ENCODE data around the gene RBKS.

Gene RBKS

DNA sequence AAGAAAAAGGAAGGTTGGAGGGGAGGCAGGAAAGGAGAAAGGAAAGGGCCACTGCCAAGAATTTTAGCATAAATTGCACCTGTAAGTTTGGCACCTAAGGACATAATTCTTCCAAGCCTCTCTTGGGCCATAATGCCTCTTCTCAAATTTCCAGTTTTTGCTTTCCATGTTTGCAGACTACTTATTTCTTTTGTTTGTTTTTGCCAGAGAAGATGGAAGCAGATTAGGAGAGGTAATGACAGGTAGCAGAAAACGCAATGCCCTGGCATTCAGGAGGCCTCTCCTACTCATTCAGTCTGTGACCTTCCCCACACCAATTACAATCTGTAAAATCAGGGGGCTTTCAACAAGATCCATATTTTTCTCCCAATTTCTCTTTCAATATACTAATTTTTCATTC, 61.9 kb downstream of the RBKS start:
- no peak for DNase-seq

DNA sequence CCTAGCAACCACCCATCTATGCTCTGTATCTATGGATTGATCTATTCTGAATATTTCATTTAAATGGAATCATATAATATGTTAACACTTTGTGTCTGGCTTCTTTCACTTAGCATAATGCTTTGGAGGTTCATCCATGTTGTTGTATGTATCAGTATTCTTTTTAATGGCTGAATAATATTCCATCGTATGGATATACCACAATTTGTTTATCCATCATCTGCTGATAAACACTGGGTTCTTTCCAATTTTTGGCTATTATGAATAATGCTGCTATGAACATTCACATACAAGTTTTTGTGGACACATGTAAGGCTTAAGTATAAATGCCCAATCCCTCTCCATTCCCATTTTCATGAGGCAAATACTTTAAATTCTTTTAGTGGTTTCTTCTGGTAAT, 65.8 kb downstream of the RBKS start:
- DNase-seq = no peak

DNA sequence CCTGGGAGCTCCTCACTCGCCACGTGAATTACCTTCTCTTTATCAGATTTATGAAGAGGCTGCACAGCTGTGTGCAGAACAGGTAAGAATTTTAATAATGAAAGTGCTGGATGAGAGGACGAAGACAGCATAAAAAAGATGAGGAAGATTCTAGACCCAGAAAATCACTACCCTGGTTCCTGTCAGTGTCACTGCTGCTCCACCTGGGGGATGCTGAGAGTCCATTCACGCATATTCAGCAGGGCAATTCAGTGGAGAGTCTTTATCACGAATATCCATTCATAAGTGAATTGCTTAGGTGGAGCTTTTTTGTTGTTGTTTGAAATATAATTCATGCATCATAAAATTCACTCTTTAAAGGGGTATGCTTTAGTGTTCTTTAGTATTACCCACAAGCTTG, 66.6 kb downstream of the RBKS start:
- no peak for DNase-seq

DNA sequence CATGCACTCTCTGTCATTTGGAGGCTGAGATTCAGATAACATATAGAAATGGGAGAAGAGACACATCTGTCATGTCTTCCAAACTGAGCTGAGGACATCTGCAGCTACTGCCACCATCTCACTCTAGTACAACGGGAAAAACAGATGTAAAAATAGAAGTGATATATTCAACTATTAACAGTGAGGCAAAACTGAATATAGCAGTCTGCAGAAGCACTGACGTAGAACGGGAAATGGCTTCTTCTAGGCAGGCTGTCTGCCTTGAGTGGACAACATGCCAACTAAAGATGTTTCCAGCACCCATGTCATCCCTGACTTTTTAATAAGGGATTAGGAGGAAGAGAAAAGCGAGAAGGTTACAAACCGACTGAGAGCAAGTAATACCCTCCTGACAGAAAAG, 67.1 kb downstream of the RBKS start:
- DNase-seq = no peak

DNA sequence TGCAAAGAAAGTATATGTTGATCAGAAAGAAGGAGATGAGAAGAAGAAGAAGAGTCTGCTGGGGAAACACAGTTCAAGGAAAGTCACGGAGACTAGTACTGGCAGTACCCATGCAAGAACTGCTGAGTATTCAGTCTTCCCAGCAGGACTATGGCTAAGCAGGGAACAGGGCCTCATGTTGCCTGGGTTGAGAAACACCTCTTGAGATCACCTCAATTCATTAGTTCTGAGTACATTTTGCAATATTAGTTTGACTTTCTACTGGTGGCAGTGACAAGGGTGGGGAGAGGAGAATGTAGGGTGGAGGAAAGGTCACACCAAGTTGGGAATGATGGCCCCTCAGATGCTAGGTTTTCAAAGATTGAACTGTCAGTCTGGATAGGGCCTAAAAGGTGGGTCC, 68.1 kb downstream of the RBKS start:
- no peak for DNase-seq

DNA sequence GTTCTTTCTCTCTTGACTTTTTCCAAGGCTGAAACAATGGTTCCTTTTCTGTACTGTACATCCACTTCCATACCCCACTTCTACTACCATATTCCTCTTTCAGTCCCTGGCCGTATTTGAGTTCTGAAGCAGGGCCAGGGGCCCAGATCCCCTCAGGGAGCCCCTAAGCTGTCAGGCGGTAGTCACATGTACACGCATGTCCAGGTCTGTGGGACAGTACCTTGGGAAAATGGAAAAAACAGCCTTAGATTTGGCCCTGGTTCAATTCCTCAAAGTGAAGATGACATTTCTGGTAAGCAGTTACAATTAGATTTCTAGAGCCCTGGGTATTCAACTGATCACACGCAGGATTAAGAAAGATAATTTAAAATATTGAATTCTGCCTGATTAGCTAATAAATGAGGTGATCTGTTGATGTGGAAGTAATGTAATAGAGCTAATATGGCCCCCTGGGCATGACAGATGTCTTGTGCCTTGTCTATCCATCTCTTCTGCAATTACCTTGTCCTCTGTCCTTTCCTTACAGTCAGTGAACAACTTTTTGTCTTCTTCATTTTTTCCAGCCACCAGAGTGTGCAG, 74.2 kb downstream of the RBKS start:
- DNase-seq = no peak

DNA sequence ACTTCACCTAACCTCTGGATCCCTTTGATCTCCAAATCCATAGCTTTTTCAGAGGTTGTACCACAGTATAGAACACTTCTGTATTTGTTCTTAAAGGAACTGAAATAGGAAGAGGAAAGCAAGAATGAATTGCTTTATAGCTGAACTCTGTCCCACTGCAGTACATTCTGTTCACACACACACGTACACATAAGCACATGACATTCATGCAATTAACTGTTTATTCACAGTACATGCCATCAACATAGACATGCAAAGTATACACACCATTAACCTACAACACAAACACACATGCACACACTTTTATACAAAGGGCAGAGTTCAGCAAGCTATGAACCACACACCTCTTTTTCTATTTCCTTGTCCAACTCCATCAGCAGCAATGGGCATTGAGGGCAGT, 75.4 kb downstream of the RBKS start:
- no peak for DNase-seq

DNA sequence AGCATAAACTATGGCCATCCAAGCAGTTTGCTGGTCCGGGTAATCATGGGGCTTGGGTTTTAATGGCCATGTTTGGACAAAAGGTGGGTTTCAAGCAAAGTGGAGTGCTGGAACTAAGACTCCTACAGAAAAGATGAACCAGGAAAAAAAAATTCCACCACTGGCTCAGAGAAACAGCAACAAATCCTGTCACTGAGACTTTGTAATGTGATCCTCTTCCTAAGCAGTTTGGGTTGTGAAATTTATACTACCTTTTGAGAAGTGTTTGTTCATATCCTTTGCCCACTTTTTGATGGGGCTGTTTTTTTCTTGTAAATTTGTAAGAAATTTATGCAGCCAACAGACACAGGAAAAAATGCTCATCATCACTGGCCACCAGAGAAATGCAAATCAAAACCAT, 78.4 kb downstream of the RBKS start:
- DNase-seq = no peak

DNA sequence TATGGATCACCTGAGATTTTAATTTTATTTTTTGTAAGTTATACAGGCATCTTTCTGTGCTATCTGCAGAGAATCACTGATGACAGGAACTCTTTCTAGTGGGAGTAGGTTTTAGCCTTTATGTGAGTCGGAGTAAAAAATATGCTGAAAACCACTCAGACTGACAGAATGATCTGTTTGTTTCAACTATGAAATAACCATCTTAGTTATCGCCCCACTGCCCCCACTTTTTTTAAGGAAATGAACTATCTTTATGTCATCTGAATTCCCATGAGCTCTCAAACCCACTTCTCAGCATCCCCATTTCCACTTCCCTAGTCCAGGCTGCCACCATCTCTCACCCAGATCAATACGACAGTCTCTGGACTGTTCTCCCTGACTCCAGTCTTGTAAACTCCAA, 79.7 kb downstream of the RBKS start:
- DNase-seq = no peak

DNA sequence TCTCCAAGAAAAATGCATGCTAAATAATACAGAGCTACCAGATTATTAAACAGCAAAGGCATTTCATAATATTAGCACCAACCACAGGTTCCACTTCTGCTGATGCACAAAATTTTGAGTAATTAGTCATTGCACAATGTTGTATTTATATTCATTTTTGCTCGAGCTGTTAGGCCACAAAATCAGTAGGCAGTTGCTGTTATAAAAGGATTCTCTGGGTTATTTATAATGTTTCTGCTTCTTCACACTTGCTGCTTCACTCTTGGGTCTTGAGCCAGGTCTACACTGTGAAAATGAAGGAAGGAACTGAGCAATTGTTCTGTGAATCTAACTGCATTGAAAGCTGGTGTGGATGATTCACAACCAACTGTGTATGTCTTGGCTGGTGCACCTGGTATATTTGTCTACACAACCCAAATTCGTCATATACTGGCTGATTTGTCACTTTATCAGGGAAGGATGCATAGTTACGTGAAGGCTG, 80.4 kb downstream of the RBKS start:
- no peak for DNase-seq

DNA sequence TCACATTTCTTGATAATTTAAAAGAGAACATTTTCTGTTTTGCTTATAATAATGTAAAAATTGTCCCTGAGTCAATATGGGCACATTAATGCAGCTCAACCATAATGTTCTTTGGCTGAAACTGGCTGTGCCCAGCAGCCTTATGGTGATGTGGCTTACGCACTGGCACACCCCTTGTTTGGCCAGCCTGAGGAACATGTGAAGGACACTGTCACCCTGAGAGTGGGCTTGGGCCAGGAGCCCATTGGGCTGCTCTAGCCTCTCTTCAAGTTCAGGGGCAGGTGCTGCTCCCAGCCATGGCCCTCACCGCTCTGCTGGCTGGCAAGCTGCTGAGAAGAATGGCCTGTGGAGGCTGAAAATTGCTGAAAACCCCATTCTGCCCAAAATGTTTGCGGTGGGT, 81.2 kb downstream of the RBKS start:
- no peak for DNase-seq

DNA sequence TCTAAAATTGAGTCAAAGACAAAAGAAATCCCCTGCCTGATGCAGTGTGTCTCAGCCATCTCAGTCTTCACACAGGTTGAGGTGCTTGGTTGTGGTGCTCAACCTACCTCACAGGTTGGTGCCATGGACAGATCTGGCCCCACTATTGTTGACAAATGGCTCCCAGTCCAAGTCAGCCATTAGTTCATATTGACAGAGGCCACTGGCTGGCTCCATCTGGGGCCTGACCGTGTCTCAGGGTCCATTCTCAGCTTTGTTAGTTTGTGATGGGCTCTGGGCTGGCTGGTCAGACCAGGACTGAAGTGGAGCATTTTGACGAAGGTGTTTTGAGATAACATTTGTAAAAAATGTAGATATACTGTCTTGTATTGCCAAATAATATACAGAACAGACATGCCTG, 81.8 kb downstream of the RBKS start:
- DNase-seq = no peak

DNA sequence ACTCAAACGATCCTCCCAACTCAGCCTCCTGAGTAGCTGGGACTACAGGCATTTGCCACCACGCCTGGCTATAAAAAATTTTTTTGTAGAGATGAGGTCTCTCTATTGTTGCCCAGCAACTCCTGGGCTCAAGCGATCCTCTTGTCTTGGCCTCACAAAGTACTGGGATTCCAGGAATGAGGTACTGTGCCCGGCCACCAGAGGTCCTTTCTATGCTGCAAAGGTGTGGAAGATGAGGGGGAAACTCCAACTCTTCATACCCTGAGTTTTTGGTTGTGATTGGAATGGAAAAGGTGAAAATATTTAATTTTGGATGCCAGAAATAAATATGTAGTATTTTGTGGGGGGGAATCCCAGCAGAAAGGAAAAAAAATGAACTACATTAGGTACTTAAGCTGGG, 82.7 kb downstream of the RBKS start:
- DNase-seq = no peak

DNA sequence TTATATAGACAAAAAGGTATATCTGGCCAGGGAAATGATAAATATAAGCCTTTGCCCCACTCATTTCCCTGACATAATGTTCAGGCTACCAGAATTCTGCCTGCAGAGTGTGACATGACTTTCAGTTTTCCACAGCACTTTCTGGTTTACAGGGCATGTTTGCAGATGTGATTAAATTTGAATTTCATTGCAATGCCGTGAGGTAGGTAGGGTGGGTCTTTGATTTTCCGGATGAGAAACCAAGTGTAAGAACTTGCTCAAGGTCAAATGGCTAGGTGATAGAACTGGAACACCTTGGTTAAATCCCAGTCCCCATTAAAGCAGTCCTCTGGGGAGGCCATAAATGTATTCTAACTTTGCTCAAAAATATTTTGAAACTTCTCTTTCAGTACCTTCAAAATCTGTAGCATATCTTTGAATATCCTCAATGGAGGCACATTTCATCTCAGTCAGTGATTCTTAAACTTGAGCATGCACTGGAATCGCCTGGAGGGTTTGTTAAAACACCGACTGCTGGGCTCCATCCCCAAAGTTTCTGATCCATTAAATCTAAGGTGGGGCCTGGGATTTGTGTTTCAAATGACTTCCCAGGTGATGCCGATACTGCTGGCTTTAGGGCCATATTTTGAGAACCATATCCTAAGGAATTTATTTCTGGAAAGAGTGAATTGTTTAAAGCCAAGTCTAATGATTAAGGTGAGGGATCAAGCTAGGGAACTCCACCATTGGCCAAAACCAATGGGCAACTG, 83.7 kb downstream of the RBKS start:
- DNase-seq = no peak

DNA sequence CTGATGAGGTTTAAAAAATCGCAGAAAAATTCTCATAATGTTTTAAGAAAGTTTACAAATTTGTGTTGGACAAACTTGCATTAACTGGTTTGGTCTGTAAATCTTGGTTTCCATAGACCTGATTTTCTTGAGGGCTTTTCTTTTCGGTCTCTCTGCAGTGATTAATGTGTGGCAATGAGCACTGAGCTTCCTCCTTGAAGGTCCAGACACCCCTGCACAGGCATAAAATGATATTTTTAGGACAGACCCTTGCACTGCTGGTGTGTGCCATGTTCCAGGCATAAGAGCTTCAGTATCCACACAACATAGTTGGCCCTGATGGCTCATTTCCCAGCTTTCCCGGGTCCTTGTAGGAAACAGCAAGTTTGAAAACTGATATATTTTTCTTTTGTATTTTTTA, 85.0 kb downstream of the RBKS start:
- no peak for DNase-seq

DNA sequence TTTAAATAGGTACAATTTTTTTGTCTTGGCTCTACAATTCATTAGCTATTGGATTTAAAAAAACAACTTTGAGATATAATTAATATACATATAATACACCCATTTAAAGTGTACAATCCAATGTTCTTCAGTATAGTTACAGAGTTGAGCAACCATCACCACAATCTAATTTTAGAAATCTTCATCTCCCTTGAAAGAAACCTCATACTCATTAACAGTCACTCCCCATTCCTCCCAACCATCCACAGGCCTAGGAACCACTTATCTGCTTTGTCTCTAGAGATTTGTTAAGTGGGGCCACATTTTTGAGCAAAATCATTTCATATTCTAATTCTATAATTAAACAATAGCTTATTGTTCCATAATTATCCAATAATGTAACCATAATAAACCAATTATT, 86.0 kb downstream of the RBKS start:
- no peak for DNase-seq

DNA sequence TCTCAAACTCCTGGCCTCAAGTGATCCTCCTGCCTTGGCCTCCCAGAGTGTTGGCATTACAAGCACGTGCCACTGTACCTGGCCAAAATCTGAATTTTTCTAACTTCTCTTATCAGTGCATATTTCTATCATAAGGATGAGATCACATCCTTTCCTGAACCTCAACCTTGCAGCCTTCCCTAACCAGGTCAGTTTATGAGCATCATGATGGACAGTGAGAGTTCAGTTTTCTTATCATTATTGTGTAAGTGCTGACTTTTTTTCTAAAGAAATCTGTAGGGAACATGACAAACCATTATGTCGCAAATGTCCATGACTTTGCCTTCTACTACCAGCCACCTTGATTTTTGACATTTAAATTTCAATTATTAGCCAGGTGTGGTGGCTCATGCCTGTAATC, 87.1 kb downstream of the RBKS start:
- DNase-seq = no peak

DNA sequence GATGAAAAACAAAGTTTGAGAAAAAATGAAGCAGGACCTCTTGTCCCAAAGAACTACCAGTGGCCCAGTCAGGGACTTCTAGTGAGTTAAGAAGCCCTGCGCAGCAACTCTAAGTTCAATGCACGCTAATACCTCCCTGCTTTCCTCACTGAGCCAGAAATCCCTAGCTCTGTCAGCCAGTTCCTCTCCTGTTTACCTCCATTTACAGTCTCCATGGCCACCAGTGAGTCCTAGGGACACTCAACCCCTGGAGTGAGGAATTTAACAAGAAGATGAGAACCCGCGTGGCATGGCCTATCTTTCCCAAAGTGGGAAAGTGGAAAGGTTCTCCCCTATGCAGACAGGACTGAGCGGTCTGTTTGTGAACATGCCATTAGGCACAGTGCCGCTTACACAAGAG, 87.6 kb downstream of the RBKS start:
- DNase-seq = no peak

DNA sequence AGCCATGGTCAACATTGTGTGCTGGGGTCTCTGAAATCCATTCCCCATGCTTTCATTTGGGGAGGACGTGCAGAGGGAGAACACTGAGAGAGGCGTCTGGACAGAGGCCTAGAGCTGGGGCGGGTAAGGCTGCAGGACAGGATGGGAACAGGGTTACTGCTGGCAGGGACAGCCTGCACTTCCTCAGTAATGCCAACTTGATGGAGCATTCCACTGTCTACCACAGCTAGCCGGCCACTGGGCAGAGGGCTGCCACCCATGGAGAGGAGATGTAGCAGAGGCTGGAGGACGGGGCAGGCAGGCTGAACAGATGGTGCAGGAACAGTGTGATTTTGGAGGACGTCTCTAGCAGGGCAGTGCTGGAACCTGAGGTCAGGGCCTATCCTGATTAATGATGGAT, 89.3 kb downstream of the RBKS start:
- no peak for DNase-seq

DNA sequence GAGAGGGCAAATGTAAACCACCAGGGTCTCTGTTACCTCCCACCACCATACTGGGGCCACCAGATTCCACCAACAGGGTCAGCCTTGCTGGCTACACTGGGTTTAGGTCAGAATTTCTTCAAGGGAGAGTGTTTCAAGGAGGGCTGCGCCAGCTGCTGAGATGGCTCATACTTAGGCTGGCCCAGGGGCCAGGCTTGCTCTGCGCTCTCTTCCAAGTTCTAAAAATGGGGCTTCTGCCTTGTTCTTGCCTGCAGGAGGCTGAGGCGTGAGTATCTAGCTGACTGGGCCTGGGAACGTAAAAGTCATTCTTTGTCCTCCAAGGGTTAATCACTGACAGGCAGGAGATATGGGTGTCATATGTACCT, 90.6 kb downstream of the RBKS start:
- DNase-seq = no peak

DNA sequence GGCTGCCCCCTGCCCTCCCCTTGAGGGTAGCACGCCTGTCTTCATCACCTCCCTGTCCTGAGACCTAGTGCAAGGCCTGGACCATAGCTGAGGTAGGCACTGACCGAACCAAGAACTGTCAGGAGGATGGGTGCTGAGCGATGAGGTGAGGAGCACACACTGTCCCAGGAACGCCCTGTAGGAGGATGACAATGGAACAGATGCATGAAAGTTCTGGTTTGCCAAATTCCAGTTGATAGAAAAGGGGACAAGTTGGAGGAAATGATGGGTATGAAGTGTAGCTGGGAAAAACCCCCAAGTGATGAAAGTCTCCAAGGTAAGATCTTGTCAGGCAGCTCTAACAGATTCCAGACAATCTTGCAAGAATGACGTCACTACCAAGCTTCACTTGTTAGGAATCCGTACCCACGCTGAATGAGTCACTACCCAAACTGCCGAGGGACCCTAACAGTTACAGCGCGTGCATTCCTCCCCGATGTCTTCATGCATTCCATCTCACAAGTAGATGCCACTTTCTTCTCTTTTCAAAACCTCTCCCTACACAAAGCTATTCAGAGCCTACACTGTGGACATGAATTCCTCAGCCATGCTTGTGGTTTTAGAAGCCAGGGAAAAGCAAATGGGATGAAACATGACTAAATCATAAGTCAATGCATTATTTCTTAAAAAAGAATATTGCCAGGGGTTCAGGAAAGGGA, 91.1 kb downstream of the RBKS start:
- no peak for DNase-seq

DNA sequence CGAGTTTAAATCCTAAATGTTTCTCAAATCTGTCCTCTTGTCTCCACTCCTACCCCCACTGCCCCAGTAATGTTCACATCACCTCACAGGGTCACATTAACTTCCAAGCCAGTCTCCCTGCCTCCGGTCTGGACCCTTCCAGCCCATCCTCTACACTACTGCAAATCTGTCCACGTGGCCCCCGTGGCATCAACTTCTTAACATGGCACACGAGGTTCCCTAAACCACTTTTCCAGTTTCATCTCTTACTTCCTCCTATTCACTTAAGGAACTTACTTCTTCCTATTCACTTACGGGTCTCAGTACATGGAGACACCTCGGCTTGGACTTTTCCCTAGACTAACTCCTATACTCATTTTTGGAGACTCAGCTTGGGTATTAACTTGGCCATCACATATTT, 91.7 kb downstream of the RBKS start:
- DNase-seq = no peak

DNA sequence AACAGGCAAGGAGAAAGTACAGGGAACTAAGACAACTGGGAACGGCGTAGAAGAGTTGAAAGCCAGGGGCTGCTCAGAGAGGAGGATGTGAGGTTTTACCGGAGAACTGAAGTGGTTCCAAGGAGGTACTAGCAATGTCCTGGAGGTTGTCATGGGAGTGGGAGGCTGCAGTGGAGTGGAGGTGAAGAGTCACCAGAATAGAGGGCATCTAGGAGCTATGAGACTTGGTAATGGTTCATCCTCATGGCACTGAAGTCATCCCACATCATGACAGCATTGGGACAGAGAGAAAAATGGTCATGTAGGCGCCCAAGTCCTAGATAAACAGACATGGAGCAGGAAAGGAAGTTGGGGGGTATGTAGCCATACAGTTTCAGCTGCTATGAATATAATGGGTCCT, 92.3 kb downstream of the RBKS start:
- DNase-seq = no peak

Data from activated effector memory CD4-positive, alpha-beta T cell treated with anti-CD3 and anti-CD28 coated beads, Interleukin-2, amount 50 U/mL, for 16 hours (primary cell).